Mesendoderm (in vitro differentiated cells): ENCODE results near the gene IGFBPL1. TPM values are rescaled to one million over a fixed set of nuclear protein-coding genes. Genes with fewer than 3 reads are reported as not detected.
"Not testable (repeated sequence)": the region's sequence is repeated elsewhere in the genome, so short reads cannot be mapped to it uniquely, and the experiment has no call there.

Experiments
- DNase-seq: peaks from one replicate; pipeline ENCODE4 v3.0.0; 2013
- H2AK5ac ChIP-seq: 2 replicates; pipeline ENCODE4 v1.6.1; 2013; ENCODE audit warnings: low read length, inconsistent platforms
- H2BK120ac ChIP-seq: 2 replicates; pipeline ENCODE4 v1.6.1; 2013; ENCODE audit warnings: low read depth, mild to moderate bottlenecking, low read length, moderate library complexity, mixed read lengths
- H2BK15ac ChIP-seq: replicated peaks from 2 replicates; pipeline ENCODE4 v1.6.1; 2013; ENCODE audit warnings: low read depth, mild to moderate bottlenecking, moderate library complexity
- H2BK5ac ChIP-seq: 2 replicates; pipeline ENCODE4 v1.6.1; 2013; ENCODE audit warnings: low read length, inconsistent platforms
- H3K18ac ChIP-seq: 2 replicates; pipeline ENCODE4 v1.6.1; 2013; ENCODE audit warnings: mild to moderate bottlenecking, low read length, mixed read lengths
- H3K23ac ChIP-seq: one replicate; pipeline ENCODE4 v1.6.1; 2013; ENCODE audit warnings: low read length
- H3K27ac ChIP-seq: 2 replicates; pipeline ENCODE4 v1.5.1; 2013; ENCODE audit warnings: low read depth, mild to moderate bottlenecking, inconsistent platforms, low read length, moderate library complexity
- H3K27me3 ChIP-seq: 2 replicates; pipeline ENCODE4 v1.6.1; 2013; ENCODE audit warnings: low read length, control low read depth, mild to moderate bottlenecking, inconsistent platforms; ENCODE audit not compliant: insufficient read depth, poor library complexity
- H3K36me3 ChIP-seq: 2 replicates; pipeline ENCODE4 v1.6.1; 2013; ENCODE audit warnings: low read length, inconsistent platforms; ENCODE audit not compliant: control insufficient read depth, insufficient read depth
- H3K4ac ChIP-seq: one replicate; pipeline ENCODE4 v1.6.1; 2013; ENCODE audit warnings: low read depth, mild to moderate bottlenecking, low read length, moderate library complexity
- H3K4me1 ChIP-seq: 2 replicates; pipeline ENCODE4 v1.6.1; 2013; ENCODE audit warnings: low read depth, low read length, inconsistent platforms; ENCODE audit not compliant: control insufficient read depth
- H3K4me2 ChIP-seq: 2 replicates; pipeline ENCODE4 v1.6.1; 2013; ENCODE audit warnings: low read length
- H3K4me3 ChIP-seq: 2 replicates; pipeline ENCODE4 v1.5.1; 2013; ENCODE audit warnings: mild to moderate bottlenecking, low read length
- H3K56ac ChIP-seq: one replicate; pipeline ENCODE4 v1.6.1; 2013; ENCODE audit warnings: low read length
- H3K79me1 ChIP-seq: 2 replicates; pipeline ENCODE4 v1.6.1; 2013; ENCODE audit warnings: low read length, inconsistent platforms
- H3K79me2 ChIP-seq: 2 replicates; pipeline ENCODE4 v1.6.1; 2013; ENCODE audit warnings: mild to moderate bottlenecking, low read length; ENCODE audit not compliant: control insufficient read depth, insufficient read depth
- H3K9ac ChIP-seq: 2 replicates; pipeline ENCODE4 v1.6.1; 2013; ENCODE audit warnings: low read length, inconsistent platforms
- H4K5ac ChIP-seq: one replicate; pipeline ENCODE4 v1.6.1; 2013; ENCODE audit warnings: low read length
- H4K8ac ChIP-seq: one replicate; pipeline ENCODE4 v1.6.1; 2013; ENCODE audit warnings: low read depth, mild to moderate bottlenecking, control low read depth, low read length, moderate library complexity
- WGBS: extraction: QIAGEN DNeasy Blood & Tissue Kit; methylation state at CpG from one replicate; pipeline ENCODE4 v1.1.7; 2013; ENCODE audit warnings: low lambda C conversion rate, missing lambda C conversion rate; ENCODE audit not compliant: insufficient coverage; ENCODE audit errors: extremely low coverage; 5-methylcytosine and 5-hydroxymethylcytosine counted together
- polyA plus RNA-seq, 2 experiments: library from polyadenylated mRNA; stranded (reverse); fragments of 200-250 nt; gene quantifications; one replicate each; pipeline ENCODE4 v1.2.3, GENCODE V29; 2013

The IGFBPL1 gene, protein sequence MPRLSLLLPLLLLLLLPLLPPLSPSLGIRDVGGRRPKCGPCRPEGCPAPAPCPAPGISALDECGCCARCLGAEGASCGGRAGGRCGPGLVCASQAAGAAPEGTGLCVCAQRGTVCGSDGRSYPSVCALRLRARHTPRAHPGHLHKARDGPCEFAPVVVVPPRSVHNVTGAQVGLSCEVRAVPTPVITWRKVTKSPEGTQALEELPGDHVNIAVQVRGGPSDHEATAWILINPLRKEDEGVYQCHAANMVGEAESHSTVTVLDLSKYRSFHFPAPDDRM
- 8.6 TPM for polyA plus RNA-seq (2013, experiment 1 of 2)
- polyA plus RNA-seq (2013, experiment 2 of 2), result 8.8 TPM

DNA sequence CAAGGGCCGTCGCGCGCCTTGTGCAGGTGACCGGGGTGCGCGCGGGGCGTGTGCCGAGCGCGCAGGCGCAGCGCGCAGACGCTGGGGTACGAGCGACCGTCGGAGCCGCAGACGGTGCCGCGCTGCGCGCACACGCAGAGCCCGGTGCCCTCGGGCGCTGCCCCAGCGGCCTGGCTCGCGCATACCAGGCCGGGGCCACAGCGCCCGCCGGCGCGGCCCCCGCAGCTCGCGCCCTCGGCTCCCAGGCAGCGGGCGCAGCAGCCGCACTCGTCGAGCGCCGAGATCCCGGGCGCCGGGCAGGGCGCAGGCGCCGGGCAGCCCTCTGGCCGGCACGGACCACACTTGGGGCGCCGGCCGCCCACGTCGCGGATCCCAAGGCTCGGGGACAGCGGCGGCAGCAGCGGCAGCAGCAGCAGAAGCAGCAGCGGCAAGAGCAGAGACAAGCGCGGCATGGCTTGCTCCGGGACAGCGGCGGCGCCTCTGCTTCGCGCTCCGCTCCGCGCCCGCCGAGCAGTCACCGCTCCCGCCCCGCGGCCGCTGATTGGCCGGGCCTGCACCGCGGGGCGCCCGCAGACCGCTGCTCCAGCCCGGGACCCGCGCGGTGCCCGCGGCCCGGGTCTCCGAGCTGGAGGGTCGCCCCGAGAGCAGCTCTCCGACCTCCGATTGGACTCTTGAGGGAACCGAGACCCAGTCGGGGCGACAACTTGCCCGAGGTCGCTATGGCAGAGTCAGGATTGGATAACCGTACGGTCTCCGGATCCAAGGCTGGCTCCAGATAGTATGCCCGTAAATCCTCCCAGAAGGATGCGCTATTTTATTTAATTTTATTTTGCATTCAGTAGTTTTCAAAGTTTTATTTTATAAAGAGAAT lies at the start of gene IGFBPL1:
Gene IGFBPL1 (minus strand): TSS at position 482 of the 871 bp plus-strand sequence. CDS start 30 bp downstream, at position 452.
- Histone ChIP-seq H3K36me3 (no peaks in the 10 kb centered on the region), H3K27ac (no peak within 1 kb of the TSS), H3K79me2 (no peaks in the 10 kb centered on the region), H2AK5ac (no peak within 1 kb of the TSS), H2BK15ac (no peak within 1 kb of the TSS), H2BK5ac (no peak within 1 kb of the TSS), H4K8ac (no peak within 1 kb of the TSS), H3K79me1 (no peaks in the 10 kb centered on the region), H3K9ac (peak within 1 kb of the TSS; percentile 75), H3K4me3 (peak within 1 kb of the TSS; percentile 23), H3K4me2 (peak within 1 kb of the TSS; percentile 87), H3K23ac (peak within 1 kb of the TSS; percentile 69), H3K4ac (no peak within 1 kb of the TSS), H3K27me3 (peaks cover 6% of the 10 kb centered on the region), H3K4me1 (peaks cover 12% of the 10 kb centered on the region), H3K56ac (peak within 1 kb of the TSS; percentile 93), H3K18ac (peak within 1 kb of the TSS; percentile 33), H2BK120ac (no peak within 1 kb of the TSS), H4K5ac (no peak within 1 kb of the TSS)
- no CpG with 5 or more reads among the region's 115 CpGs for WGBS
- DNase-seq, result peak; percentile 62

DNA sequence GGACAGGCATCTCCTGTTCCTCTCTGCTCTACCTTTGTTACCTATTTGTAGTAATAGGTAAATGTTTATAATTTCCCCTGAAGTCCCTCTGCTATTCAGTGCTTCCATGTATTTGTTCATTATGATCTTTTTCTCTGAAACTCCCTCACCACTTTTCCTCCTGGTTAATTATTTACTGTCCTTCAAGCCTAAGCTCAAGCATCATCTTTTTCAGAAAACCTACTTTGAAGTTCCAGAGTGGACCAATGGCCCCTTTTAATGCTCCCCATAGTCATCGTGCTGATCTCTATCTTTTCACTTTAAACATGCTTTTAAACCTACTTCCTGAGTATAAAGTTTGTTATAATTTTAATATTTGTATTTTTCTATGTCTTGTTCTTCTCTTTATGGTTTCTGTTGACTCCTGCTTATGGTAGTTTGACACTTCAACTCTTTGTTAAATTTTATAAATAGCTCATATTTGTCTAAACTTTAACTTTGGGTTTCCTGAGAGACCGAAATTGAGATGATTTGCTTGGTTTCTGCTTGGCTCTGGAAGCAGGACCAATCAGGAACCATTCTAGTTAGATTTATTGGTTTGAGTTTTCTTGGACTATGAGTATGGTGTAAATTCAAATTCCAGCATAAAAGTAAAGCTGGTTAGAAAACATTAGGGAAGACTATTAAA lies 48.5 kb upstream of the IGFBPL1 start:
- not testable (repeated sequence) for H3K79me2 ChIP-seq, H3K9ac ChIP-seq, H3K79me1 ChIP-seq, H2BK120ac ChIP-seq, H3K23ac ChIP-seq, H2AK5ac ChIP-seq, H3K4me2 ChIP-seq, H3K4me1 ChIP-seq, H3K4ac ChIP-seq, H2BK15ac ChIP-seq, H3K27me3 ChIP-seq, H3K56ac ChIP-seq, H3K18ac ChIP-seq, H4K5ac ChIP-seq, DNase-seq, H2BK5ac ChIP-seq, H3K36me3 ChIP-seq, H4K8ac ChIP-seq, H3K27ac ChIP-seq, H3K4me3 ChIP-seq
- WGBS, result no CpG with 5 or more reads among the region's 2 CpGs

DNA sequence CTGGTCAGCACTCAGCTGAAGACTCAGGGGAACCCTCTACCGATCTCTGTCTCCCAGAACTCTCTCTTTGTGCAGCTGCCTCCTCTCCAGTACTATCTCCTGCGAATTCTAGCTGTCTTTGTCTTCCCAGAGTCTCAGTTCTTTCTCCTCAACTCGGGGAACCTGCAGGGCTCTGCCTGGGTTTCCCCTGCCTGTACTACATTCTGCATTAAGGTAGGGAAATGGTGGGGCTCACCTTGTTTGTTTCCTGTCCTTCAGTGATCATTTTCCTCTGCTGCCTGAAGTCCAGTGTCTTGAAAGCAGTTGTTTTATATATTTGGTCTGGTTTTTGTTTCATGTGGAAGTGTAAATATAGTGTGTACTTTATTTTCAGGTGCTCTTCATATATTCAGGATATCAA lies 43.1 kb upstream of the IGFBPL1 start:
- Histone ChIP-seq H3K23ac (no peak overlapping the region), H2BK15ac (no peak overlapping the region), H3K79me2 (no peaks in the 10 kb centered on the region), H3K18ac (no peak overlapping the region), H3K4me2 (no peak overlapping the region), H3K4me1 (no peaks in the 10 kb centered on the region), H2AK5ac (no peak overlapping the region), H3K36me3 (no peaks in the 10 kb centered on the region), H3K9ac (no peak overlapping the region), H2BK120ac (no peak overlapping the region), H2BK5ac (no peak overlapping the region), H3K4ac (no peak overlapping the region), H3K27me3 (no peaks in the 10 kb centered on the region), H3K56ac (no peak overlapping the region), H3K4me3 (no peak overlapping the region), H4K8ac (no peak overlapping the region), H3K27ac (no peak overlapping the region), H3K79me1 (no peaks in the 10 kb centered on the region), H4K5ac (no peak overlapping the region)
- no CpG with 5 or more reads among the region's 3 CpGs for WGBS
- DNase-seq, result no peak

DNA sequence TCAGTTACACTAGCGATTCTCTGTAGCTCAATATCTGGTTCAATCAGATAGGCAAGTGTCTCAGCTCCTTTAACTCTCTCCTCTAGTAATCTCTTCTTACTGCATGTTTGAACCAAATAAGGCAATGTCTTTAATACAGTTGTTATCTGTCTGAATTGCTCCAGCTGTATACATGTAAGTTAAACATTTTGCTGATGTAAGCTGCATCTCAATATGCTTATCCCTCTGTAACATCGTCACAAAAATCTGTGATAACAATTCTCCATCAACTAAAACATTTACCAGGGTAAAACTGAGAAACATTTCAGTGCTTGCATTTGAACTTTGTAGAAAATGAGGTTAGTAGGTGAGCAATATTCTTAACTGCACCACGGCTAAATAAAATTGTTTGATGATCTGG lies 29.6 kb upstream of the IGFBPL1 start:
- no peak overlapping the region for H3K27ac ChIP-seq
- H3K4me2 ChIP-seq, result no peak overlapping the region
- H3K79me1 ChIP-seq, result no peaks in the 10 kb centered on the region
- H3K4ac ChIP-seq, result no peak overlapping the region
- no peak overlapping the region for H3K9ac ChIP-seq
- no peak overlapping the region for H2AK5ac ChIP-seq
- no peak for DNase-seq
- no peaks in the 10 kb centered on the region for H3K4me1 ChIP-seq
- no peaks in the 10 kb centered on the region for H3K36me3 ChIP-seq
- H3K27me3 ChIP-seq, result no peaks in the 10 kb centered on the region
- H3K56ac ChIP-seq, result no peak overlapping the region
- no peak overlapping the region for H2BK15ac ChIP-seq
- H2BK120ac ChIP-seq, result no peak overlapping the region
- no peak overlapping the region for H3K18ac ChIP-seq
- H3K79me2 ChIP-seq, result no peaks in the 10 kb centered on the region
- no CpG with 5 or more reads among the region's 3 CpGs for WGBS
- H3K4me3 ChIP-seq, result no peak overlapping the region
- no peak overlapping the region for H2BK5ac ChIP-seq
- no peak overlapping the region for H4K8ac ChIP-seq
- no peak overlapping the region for H3K23ac ChIP-seq
- H4K5ac ChIP-seq, result no peak overlapping the region

DNA sequence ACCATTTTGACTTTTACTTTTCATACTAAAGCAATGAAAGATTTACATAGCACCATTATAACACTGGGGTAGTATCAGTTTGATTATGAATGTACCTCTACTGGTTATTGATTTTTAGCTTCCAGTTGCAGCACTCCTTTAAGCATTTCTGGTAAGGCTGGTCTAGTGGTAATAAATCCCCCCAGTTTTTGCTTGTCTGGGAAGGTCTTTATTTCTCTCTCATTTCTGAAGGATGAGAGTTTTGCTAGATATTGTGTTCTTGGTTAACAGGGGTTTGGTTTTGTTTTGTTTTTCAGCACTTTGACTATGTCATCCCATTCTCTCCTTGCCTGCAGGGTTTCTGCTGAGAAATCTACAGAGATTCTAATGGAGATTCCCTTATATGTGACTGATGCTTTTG lies 26.9 kb upstream of the IGFBPL1 start:
- H3K4me1 ChIP-seq, result no peaks in the 10 kb centered on the region
- no peak overlapping the region for H4K8ac ChIP-seq
- H4K5ac ChIP-seq, result no peak overlapping the region
- H3K18ac ChIP-seq, result no peak overlapping the region
- no peak overlapping the region for H2BK15ac ChIP-seq
- H3K23ac ChIP-seq, result no peak overlapping the region
- H2AK5ac ChIP-seq, result no peak overlapping the region
- no peak overlapping the region for H3K27ac ChIP-seq
- H3K56ac ChIP-seq, result no peak overlapping the region
- no peak for DNase-seq
- H2BK5ac ChIP-seq, result no peak overlapping the region
- H3K9ac ChIP-seq, result no peak overlapping the region
- H3K4ac ChIP-seq, result no peak overlapping the region
- no peaks in the 10 kb centered on the region for H3K79me1 ChIP-seq
- no peaks in the 10 kb centered on the region for H3K79me2 ChIP-seq
- H3K36me3 ChIP-seq, result no peaks in the 10 kb centered on the region
- no peak overlapping the region for H2BK120ac ChIP-seq
- no peak overlapping the region for H3K4me3 ChIP-seq
- H3K4me2 ChIP-seq, result no peak overlapping the region
- no peaks in the 10 kb centered on the region for H3K27me3 ChIP-seq
